HG03060 (cell line): ENCODE measurements around the gene AGAP1.

Source experiments
- ATAC-seq: cut with Tn5 transposase; IDR thresholded peaks from one replicate; pipeline ENCODE4 v1.9.1; 2021; ENCODE audit warnings: low read depth, moderate number of reproducible peaks; ENCODE audit not compliant: unreplicated experiment

AGAP1 gene

DNA sequence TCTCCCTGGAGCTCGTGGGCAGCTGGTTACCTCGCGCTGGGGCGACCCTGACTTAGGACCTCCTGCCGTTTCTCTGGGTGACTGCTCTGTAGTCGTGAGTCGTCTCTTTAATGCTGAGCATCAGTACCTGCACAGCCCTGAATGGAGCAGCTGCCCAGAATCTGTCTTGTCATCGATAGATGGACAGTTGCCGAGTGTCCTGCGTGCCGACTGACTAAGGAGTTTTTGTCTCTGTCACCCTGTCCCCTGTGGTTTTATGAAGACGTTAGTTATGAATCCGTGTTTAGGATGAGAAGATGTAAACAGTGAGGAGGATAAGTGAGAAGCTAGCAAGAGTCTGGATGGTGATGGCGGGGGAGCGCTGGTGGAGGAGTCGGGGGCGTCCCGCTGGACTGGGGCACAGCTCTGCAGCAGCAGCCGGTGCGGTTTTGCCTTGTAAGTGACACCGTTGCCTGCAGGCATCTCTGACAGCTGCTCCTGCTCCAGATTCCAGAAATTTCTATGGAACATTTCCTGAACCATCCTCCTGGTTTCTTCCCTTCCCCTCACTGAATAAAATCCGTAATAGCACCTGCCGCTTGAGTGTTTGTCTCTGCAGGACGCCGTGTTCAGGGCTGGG lies 13.3 kb downstream of the AGAP1 start:
- ATAC-seq, result no peak

DNA sequence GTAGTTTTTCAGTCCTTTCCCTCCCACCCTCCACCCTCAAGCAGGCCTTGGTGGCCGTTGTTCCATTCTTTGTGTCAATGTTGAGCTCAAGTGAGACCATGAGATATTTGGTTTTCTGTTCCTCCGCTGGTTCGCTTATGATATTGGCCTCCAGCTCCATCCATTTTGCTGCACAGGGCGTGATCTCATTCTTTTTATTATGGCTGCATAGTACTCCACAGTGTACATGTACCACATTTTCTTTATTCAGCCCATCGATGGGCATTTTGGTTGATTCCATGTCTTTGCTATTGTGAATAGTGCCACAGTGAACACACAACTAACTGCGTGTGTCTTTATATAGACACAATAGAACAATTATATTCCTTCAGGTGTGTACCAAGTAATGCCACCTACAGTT lies 14.1 kb downstream of the AGAP1 start:
- ATAC-seq, result no peak

DNA sequence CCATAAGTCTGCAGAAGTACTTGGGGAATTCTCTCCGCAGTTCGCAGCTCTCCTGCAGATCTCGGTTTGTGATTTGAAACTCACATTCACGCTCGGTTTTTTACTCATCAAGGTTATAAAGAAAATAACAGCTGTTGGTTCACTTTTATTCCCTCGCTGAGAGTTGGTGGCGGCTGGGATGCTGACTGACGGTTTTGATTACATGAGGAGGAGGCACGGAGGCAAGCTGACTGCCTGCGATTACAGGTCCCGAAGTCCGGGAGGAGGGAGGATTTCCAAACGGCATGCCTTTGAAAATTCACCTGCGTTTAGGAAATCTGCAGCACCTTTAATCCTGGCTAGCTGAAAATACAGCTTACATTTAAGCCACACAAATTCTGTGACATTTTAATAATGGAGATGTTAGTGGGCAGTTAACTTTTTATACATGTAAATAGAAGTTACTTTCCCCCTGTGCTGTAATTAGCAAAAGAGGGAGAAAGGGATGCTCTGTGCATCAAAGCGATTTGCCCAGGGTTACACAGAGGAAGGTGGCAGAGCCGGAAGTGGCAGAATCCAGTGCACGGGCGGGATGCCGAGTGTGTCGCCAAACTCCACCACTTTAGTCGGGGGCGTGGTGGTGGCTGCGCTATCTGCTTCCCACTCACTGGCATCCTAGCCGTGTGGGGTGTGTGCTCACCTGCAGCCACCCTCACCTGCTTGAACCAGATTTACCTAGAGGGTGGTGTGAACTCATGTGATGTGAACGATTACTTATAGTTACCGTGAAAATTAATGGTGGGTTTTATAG lies 14.7 kb downstream of the AGAP1 start:
- no peak for ATAC-seq

DNA sequence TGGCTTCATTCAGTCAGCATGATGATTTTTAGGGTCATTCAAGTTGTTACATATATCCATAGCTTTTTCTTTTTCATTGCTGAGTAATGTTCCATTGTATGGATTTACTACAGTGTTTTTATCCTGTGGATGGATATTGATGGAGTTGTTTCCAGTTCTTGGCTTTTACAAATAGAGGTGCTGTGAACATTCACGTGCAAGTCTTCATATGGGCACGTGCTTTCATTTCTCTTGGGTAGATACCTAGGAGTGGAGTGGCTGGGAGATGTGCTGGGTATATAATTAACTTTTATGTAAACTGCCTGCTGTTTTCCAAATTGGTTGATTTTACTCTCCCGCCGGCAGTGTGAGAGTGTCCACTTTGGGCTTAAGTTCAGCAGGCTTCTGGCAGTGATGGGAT lies 16.5 kb downstream of the AGAP1 start:
- no peak for ATAC-seq

DNA sequence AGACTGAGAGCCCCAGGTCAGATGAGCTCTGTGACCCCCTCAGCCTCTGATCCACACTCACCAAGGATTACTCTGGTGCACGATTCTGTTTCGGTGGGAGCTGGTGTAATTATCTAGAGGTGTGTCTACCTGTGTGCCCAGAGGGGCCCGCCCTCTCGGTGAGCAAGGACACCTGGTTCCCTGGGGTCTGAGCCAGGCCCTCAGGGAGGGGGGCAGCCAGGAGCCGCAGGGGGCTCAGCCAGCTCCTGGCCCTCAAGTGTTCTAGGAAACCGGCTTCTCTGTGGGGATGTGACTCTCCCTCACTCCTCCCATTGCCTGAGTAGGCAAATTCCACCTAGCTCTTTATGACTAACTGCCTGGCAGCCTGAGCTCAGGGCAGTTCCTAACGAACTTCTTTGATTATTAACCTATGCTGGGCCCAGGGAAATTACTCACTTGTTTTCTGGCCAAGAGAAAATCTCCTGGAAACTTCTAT lies 17.4 kb downstream of the AGAP1 start:
- ATAC-seq, result no peak

DNA sequence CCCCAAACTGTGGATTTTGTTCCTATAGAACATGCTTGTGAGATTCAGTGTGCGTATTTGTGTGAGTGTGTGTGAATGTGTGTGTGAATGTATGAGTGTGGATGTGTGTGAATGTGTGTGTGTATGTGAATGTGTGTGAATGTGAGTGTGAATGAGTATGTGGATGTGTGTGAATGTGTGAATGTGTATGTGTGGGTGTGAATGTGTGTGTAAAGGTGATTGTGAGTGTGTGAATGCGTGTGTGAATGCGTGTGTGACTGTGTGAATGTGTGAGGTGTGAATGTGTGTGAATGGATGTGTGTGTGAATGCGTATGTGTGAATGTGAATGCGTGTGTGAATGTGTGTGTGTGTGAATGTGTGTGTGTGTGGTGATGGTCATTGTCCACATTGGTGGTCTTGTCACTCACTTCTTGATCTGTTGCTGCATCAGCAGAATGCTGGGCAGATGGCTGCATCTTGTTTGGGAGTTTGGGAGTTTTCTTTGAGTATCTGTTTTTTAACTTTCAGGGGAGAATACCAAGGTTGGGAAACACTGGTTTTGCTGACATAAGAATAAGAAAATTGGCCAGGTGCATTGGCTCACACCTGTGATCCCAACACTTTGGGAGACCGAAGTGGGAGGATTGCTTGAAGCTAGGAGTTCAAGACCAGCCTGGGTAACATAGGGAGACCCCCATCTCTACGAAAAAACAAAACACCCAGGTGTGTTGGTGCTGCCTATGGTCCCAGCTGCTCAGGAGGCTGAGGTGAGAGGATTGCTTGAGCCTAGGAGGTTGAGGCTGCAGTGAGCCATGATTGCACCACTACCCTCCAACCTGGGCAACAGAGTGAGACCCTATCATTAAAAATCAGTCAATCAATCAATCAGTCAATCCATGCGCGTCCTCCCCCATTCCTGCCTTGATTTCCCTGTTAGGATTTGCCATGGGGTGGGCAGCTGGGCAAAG lies 18.2 kb downstream of the AGAP1 start:
- no peak for ATAC-seq

DNA sequence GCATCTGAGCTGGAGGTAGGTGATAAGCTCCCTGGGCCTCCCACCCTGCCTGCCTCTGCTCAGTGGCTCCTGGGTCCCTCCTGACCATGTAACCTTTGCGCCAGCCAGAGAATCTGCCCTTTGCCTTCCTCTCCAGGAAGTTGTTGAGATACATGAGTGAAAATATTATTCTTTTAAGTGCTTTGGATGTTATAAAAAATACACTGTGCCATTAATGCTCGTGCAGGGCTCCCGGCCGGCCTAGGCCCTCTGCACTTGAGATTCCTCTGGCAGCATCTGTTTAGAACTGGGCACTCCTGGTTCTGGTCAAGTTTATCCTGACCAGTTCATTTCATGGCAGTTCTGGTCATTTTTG lies 18.8 kb downstream of the AGAP1 start:
- ATAC-seq, result no peak

DNA sequence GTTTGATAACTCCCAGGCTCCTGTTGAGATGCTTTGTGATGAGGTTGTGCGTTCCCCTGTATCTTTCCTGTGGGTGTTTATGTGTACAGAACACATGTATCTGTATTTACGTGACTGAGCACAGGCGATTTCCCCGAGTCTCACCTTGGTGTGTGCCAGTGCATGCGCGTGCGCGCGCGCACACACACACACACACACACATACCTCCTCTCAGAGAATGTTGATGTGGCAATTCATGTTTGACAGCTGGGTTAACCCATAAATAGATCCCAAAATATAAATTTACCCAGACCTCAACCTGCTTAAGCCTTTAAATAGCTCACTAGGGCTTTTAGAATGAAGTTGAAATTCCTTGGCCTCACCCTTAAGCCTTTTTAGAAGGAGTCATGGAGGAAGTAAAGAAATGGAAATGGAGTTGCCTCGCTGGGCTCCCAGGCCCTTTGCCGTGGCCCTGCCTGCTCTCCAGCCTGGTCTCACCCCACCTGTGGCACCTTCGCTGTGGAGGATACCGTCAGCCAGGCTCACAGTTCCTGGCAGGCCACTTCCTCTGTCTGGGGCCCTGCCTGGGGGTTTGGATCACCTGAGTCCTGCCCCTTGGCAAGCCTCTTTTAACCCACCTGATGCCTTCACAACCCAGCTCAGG lies 20.3 kb downstream of the AGAP1 start:
- no peak for ATAC-seq

DNA sequence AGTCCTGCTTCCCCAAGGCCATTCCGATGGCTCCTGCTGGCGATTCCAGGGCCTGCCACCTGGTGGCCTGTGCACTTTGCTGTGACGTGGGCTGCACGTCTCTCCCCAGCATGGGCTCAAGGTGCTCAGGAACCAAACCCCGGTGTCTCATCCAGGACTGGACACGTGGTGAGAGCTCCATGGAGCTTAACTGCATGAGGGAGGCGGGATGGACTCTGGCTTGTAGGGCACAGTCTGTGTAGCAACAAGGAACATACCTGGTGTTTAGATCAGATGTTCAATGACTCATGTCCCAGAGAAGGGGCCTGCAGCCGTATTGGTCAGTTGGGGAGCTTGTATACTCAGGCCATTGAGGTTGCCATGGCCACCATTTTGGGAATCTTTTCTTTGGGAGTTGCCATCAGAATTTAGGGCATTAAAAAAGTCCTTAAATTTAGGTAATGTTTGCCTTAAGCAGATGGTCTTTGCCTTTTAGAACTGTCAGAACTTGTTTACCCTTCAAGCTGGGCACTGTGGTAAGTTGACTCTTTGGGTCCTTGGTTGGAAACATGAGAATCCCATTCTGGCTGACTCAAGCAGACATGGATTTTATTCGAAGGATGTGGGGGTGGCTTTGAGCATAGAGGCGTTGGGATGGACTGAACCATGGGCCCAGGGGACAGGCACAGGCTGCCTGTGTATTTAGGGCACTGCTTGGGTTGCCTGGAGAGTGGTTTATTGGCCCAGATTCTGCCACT lies 21.0 kb downstream of the AGAP1 start:
- no peak for ATAC-seq

DNA sequence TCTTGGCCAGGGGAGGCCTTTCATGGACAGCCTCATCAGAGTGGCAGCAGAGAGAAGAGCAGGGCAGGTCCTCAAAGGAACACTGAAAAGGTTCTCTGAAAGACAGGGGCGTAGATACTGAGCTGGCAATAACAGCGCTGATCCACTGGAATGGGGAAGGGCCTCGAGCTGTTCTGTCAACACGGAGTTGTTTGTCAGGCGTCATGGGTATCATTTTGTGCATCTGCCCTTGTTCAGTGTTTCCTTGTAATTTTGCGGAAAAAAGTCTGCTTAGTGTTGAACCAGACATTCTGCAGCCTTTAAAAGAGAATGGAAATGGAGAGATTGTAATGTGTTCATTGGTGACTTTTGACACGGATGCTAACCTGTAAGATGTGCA lies 21.5 kb downstream of the AGAP1 start:
- no peak for ATAC-seq

DNA sequence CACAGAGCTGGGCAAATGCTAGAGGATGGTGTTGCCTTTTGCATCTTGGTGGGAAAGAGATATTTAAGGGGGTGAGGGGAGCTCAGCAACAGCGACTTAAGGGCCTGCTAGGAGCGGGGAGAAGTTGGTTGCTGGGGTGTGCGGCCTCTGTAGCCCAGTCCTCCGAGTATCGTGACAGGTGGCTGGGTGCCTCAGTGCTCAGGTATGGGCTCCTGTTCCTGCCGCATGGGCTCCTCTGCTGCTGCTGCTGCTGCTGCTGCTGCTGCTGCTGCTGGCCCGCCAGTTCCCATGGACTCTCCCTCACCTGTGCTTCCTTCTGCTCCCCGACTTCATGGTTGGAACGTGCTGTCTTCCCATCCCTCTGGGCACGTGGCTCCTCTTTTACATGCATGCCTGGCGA lies 22.0 kb downstream of the AGAP1 start:
- no peak for ATAC-seq

DNA sequence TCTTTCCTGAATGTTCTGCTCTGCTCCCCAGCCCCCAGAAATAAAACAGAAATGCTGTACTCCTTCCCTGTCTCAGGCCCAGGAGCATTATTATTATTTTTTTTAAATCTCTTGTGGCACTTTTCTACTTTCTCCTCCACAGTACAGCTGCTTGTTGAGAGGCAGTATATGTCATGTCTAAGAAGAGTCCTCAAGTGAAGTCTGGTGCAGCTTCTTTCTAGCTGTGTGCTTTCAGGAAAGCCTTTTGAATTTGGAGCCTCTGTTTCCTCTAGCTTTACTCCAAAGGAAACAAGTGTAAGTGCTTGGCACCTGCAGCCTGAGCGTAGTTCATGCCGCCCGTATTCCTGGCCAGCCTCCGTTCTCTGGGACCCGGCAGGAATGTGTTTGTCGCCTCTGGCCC lies 22.4 kb downstream of the AGAP1 start:
- no peak for ATAC-seq

DNA sequence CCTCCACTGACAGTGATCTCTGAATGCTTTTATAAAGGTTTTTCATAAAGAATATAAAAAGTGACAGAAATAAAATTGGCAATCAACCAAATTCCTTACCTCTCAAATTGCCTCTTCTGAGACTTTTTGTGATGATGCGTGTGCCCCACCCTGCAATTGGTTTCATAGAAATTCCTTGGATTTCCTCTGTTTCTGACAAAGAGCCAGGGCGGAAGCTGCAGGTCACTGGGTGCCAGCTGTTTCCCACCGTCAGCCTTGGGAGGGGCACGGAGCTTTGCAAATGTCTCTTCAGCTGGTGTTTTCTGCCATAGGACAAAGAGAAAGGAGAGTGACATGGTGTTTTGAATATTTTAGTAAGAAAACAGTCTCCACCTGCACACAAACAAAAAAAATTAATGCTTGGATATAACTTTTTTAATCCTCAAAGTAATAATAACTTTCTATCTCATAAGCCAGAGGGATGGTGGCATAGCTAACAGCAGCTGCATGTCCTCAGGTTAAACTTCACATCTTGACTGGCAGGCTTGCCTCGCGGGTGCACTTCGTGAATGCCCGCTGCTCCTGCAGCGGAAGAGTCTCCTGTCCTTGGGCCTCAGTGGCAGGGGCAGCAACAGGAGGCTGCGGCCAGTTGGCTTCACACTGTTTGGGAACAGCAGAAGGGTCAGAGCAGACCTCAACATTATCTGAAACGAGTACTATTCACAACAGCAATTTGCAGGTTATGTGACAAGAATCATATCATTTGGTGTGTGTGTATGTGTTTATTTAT lies 24.7 kb downstream of the AGAP1 start:
- ATAC-seq, result no peak

DNA sequence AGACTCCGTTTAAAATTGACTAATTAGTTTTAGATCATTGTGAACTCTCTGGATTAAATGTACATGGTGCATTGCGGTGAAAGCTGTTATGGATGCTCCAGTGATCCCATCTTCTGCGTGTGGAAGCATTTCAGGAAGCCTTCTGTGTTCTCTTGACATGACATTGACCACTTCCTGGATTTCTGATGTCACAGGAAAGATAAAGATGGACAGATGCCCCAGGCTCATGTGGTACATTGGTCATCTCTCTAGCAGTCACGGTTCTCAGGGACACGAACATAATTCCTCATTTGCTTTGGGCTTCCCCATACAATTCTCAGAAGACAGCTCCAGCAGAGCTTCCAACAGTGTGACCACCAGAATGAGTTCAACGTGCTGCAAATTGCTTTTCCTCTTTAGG lies 26.9 kb downstream of the AGAP1 start:
- ATAC-seq, result no peak

DNA sequence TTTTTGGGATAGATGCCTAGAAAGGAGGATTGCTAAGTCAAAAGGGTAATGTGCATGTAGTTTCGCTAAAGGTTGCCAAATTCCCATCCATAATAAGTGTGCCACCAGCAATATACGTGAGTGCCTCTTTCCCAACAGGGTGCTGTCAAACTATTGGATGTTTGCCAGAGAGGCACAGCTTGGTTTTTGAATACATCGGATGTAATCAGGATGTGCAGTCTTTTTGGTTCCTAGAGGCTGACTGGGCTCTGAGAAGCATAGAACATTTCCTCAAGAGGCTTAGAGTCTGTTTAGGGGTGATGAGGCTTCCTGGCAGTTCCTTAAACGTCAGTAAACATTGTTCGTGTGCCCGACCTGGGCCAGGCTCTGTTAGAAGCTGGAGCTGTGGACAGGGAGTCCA lies 28.0 kb downstream of the AGAP1 start:
- no peak for ATAC-seq

DNA sequence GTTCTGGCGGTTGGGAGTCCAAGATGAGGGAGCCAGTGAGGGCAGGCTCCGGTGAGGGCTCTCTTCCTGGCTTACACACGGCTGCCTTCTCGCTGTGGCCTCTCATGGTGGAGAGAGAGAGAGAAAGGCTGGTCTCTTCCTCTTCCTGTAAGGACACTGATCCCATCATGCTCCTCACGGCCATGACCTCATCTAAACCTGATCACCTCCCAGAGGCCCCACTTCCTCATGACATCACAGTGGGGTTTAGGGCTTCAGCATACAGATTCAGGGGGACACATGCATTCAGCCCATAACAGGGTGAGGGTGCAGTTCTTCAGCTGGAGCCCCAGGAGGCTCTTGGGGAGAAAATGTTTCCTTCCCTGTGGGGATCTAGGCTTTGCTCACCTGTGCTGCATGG lies 29.2 kb downstream of the AGAP1 start:
- ATAC-seq, result no peak

DNA sequence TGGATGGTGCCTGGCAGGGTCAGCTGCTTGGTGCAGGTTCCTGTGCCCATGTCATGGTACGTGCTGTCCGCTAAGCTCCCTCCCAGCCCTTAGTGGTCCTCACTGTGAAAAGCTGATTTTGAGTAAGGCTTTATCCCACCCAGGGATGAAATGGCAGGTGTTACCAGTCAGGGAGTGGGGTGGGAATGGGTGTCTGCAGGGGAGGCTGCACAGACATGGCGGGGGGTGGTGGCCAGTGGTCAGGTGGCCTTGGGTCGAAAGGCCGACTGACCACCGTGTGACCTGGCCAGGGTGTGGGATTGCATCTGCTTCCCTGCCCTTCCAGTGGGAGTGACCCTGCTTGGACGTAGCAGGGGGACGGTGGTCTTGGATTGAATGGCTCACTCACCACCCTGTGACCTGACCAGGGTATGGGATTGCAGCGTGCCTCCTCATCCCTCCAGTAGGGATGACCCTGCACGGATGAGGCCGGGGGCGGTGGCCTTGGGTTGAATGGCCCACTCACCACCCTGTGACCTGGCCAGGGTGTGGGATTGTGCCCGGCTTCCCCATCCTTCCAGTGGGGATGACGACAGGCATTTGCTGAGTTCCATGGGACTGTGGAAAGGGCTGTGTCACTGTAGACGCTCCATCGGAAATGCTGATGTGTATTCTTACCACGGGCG lies 29.8 kb downstream of the AGAP1 start:
- ATAC-seq, result no peak

DNA sequence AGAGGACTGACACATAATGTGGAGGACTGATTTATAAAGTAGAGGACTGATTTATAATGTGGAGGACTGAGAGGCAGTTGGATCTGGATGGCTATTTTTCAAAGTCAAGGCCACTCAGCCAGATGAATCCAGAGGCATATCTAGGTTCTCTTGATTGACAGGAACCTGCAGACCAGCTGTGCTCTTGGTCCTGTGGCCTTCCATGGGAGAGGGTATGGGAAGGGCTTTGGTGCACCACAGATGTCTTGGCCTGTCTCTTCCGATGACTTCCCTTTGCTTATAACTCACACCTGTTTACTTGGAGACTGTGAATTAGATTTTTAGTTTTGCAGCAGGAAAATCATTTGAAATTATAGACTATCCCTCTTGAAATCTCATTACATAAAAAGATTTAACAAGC lies 32.3 kb downstream of the AGAP1 start:
- ATAC-seq, result no peak
